ENCODE measurements around the gene SAMD8. TPM values are rescaled to one million over a fixed set of nuclear protein-coding genes. Genes with fewer than 3 reads are reported as not detected.

The SAMD8 gene
- total and polyA plus RNA-seq, 10 of the 15 experiments (the other 5 are each of a cell fraction or from before 2014, with no cell fraction given) = 2.8 to 26.0 (median 9.3) TPM

- TF ChIP-seq HDAC6 (IDR thresholded peaks at IDR 0.05; ENCODE audit: unreplicated experiment) (no peak), TBL1XR1 (IDR thresholded peaks at IDR 0.05; ENCODE audit: low read depth, low read length) (peak; percentile 23; the same call in 1 of the 2 replicates), EGR1 (IDR thresholded peaks at IDR 0.05; ENCODE audit: borderline replicate concordance in 1 of 2, low read depth in 2 of 2, low read length in 2 of 2) (peak; percentile 28 to 97), ZNF687 (IDR thresholded peaks at IDR 0.05) (peak; percentile 53; the same call in 1 of the 2 replicates), NR2C2 (IDR thresholded peaks at IDR 0.05; ENCODE audit: borderline replicate concordance, control insufficient read depth, insufficient read length, low read depth) (no peak), DPF2 (IDR thresholded peaks at IDR 0.05) (peak; percentile 78), POLR2AphosphoS5 (IDR thresholded peaks at IDR 0.05; ENCODE audit: low read length) (peak; percentile 55; the same call in 1 of the 2 replicates), GATAD2B (conservative IDR thresholded peaks at IDR 0.05; ENCODE audit: low read depth) (peak; percentile 76; the same call in 1 of the 2 replicates), ATF2 (IDR thresholded peaks at IDR 0.05; ENCODE audit: low read length) (no peak), ZNF384 (IDR thresholded peaks at IDR 0.05; ENCODE audit: borderline replicate concordance, low read depth, low read length) (no peak), HCFC1 (IDR thresholded peaks at IDR 0.05; ENCODE audit: low read length) (peak; percentile 42), CEBPB (IDR thresholded peaks at IDR 0.05; ENCODE audit: borderline replicate concordance in 1 of 2, low read depth in 2 of 2, low read length in 2 of 2) (no peak), TCF12 (IDR thresholded peaks at IDR 0.05; ENCODE audit: low read depth, low read length) (0 out of 2 replicates have a peak, but pooled peaks have one; percentile 59), NKRF (conservative IDR thresholded peaks at IDR 0.05) (peak; percentile 76; the same call in 1 of the 2 replicates), NRF1 (conservative IDR thresholded peaks at IDR 0.05; ENCODE audit: low read depth, low read length) (no peak; the same call in 1 of the 2 replicates), CHD1 (IDR thresholded peaks at IDR 0.05; ENCODE audit: low read depth, low read length) (no peak), NR2C1 (IDR thresholded peaks at IDR 0.05) (peak; percentile 89), TAF1 (IDR thresholded peaks at IDR 0.05; ENCODE audit: borderline replicate concordance, low read depth, low read length) (peak; percentile 60; the same call in 1 of the 2 replicates), SMARCA5 (IDR thresholded peaks at IDR 0.05) (0 out of 2 replicates have a peak, but pooled peaks have one; percentile 15), ELK1 (IDR thresholded peaks at IDR 0.05; ENCODE audit: low read depth, low read length) (0 out of 2 replicates have a peak, but pooled peaks have one; percentile 57), SREBF2 (IDR thresholded peaks at IDR 0.05; ENCODE audit: low read length) (no peak), STAT1 (conservative IDR thresholded peaks at IDR 0.05) (0 out of 2 replicates have a peak, but pooled peaks have one; percentile 25)
These were observed at the start of gene SAMD8 (continued) for GRCh38 chr10:75111365-75111906.

Measured in GM12878 (cell line).